Neural cell (in vitro differentiated cells): ENCODE data around the gene INSIG2.

Experiments
- EP300 ChIP-seq: fragments of 450-650 bp; conservative IDR thresholded peaks from 2 replicates; pipeline ENCODE4 v1.6.1; 2014; ENCODE audit warnings: antibody characterized with exemption, mild to moderate bottlenecking, moderate library complexity; ENCODE audit not compliant: poor library complexity, severe bottlenecking
- POLR2AphosphoS5 ChIP-seq: IDR thresholded peaks from 2 replicates; pipeline ENCODE4 v1.6.1; 2012
- RAD21 ChIP-seq: fragments of 450-650 bp; conservative IDR thresholded peaks from 2 replicates; pipeline ENCODE4 v1.6.1; 2014; ENCODE audit warnings: antibody characterized with exemption, mild to moderate bottlenecking, moderate library complexity
- SMC3 ChIP-seq: fragments of 450-650 bp; conservative IDR thresholded peaks from 2 replicates; pipeline ENCODE4 v1.6.1; 2014; ENCODE audit warnings: antibody characterized with exemption, mild to moderate bottlenecking, moderate library complexity; ENCODE audit not compliant: poor library complexity
- TF ChIP-seq, protein P1 (sequence below): IDR thresholded peaks from 2 replicates; pipeline ENCODE4 v1.6.1; 2012; ENCODE audit warnings: borderline replicate concordance
- TF ChIP-seq, protein P2 (sequence below): fragments of 450-650 bp; IDR thresholded peaks from 2 replicates; pipeline ENCODE4 v1.5.1; 2014; ENCODE audit warnings: antibody characterized with exemption, mild to moderate bottlenecking, moderate library complexity; ENCODE audit not compliant: poor library complexity, severe bottlenecking

DNA sequence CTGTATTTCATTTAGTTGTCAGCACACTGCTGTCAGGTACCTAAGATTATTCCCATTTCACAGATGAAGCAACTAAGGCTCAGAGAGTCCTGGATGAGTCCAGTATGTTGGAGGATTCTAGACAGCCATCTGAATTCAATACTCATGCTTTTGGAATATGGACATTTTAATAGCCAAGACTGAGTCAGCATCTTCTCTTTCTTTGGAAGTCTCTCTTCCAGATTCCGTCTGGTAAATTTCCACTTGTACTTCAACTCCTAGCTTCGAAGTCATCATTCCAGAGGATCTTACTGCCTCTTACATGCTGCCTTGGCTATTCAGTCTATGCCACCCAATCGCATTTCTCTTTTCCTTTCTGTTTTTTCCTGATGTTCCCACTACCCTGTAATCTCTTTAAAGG, 40.6 kb downstream of the INSIG2 start:
- TF ChIP-seq, protein P1, sequence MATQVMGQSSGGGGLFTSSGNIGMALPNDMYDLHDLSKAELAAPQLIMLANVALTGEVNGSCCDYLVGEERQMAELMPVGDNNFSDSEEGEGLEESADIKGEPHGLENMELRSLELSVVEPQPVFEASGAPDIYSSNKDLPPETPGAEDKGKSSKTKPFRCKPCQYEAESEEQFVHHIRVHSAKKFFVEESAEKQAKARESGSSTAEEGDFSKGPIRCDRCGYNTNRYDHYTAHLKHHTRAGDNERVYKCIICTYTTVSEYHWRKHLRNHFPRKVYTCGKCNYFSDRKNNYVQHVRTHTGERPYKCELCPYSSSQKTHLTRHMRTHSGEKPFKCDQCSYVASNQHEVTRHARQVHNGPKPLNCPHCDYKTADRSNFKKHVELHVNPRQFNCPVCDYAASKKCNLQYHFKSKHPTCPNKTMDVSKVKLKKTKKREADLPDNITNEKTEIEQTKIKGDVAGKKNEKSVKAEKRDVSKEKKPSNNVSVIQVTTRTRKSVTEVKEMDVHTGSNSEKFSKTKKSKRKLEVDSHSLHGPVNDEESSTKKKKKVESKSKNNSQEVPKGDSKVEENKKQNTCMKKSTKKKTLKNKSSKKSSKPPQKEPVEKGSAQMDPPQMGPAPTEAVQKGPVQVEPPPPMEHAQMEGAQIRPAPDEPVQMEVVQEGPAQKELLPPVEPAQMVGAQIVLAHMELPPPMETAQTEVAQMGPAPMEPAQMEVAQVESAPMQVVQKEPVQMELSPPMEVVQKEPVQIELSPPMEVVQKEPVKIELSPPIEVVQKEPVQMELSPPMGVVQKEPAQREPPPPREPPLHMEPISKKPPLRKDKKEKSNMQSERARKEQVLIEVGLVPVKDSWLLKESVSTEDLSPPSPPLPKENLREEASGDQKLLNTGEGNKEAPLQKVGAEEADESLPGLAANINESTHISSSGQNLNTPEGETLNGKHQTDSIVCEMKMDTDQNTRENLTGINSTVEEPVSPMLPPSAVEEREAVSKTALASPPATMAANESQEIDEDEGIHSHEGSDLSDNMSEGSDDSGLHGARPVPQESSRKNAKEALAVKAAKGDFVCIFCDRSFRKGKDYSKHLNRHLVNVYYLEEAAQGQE, result no peak
- TF ChIP-seq, protein P2, sequence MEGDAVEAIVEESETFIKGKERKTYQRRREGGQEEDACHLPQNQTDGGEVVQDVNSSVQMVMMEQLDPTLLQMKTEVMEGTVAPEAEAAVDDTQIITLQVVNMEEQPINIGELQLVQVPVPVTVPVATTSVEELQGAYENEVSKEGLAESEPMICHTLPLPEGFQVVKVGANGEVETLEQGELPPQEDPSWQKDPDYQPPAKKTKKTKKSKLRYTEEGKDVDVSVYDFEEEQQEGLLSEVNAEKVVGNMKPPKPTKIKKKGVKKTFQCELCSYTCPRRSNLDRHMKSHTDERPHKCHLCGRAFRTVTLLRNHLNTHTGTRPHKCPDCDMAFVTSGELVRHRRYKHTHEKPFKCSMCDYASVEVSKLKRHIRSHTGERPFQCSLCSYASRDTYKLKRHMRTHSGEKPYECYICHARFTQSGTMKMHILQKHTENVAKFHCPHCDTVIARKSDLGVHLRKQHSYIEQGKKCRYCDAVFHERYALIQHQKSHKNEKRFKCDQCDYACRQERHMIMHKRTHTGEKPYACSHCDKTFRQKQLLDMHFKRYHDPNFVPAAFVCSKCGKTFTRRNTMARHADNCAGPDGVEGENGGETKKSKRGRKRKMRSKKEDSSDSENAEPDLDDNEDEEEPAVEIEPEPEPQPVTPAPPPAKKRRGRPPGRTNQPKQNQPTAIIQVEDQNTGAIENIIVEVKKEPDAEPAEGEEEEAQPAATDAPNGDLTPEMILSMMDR, result no peak
- TF ChIP-seq POLR2AphosphoS5, result no peak
- no peak for TF ChIP-seq EP300
- no peak for TF ChIP-seq SMC3
- TF ChIP-seq RAD21, result no peak
